ENCODE measurements around the gene OPHN1. TPM values are rescaled to one million over a fixed set of nuclear protein-coding genes. Genes with fewer than 3 reads are reported as not detected.
"Not testable (repeated sequence)": the region's sequence is repeated elsewhere in the genome, so short reads cannot be mapped to it uniquely, and the experiment has no call there.

Gene OPHN1
- total RNA-seq, 1 donor from 2014 or later: 4.7 TPM

DNA sequence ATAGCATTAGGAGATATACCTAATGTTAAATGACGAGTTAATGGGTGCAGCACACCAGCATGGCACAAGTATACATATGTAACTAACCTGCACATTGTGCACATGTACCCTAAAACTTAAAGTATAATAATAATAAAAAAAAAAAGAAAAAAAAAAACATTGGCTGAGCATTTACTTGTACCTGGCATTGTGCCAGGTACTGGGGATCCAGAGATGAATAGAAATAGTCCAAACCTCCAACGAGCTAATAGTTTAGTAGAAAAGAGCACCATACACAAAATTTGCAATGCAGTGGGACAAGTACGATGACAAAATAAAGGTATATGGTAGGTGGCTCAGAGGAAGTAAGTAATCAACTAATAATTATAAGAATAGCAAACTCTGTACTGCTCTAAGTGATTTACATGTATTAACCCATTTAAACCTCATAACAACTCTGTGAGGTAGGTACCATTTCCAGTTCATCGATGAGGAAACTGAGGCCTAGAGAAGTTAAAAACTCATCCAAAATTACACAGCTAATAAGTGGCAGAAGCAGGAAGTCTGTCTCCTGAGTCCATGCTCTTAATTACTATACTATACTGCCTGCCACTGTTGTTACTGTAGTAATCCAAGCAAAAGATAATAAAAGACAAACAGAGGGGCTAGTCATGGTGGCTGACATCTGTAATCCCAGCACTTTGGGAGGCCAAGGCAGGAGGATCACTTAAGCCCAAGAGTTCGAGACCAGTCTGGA, 319.3 kb downstream of the OPHN1 start:
- intact Hi-C loops (cut with DNase I): no loop called here
- no peak for DNase-seq (ENCODE audit: low spot score)

- intact Hi-C loops (cut with DNase I): no loop called here
- DNase-seq (ENCODE audit: low spot score): no peak
These were observed 321.0 kb downstream of the OPHN1 start for GRCh38 chrX:68112321-68112720.

DNA sequence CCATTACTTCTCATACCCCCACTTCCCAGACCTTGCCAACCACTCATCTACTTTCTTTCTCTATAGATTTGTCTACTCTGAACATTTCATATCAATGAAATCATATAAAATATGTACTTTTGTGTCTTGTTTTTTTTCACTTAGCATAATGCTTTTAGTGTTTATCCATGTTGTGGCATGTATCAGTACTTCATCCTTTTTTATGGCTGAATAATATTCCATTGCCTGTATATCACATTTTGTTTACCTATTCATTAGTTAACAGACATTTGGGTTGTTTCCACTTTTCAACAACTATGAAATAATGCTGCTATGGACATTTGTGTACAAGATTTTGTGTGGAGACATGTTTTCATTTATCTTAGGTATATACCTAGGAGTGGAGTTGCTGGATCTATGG, 324.1 kb downstream of the OPHN1 start:
- no peak for DNase-seq (ENCODE audit: low spot score)
- intact Hi-C loops (cut with DNase I): no loop called here

- intact Hi-C loops (cut with DNase I): no loop called here
- DNase-seq (ENCODE audit: low spot score): no peak
These were observed 334.9 kb downstream of the OPHN1 start for GRCh38 chrX:68098431-68098830.

- intact Hi-C loops (cut with DNase I): no loop called here
- DNase-seq (ENCODE audit: low spot score): no peak
These were observed 343.0 kb downstream of the OPHN1 start for GRCh38 chrX:68090266-68090665.

DNA sequence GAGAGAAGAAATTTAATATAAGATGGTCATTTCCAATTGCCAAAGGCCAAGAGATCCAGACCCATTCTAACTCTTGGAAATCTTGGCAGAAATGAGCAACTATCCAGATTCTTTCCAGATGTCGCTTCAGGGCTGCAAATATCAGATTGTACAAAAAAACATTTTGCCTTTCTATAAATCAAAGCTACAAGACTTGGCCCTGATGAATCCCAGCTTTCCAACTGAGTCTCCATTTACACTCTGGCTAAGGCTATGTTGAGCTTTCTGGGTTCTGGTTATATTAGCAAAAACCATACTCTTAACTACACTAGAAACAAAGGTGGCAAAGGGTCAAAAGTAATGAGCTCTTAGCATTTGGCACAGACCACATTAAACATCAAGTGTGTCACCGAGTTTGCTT, 345.8 kb downstream of the OPHN1 start:
- intact Hi-C loops (cut with DNase I): no loop called here
- no peak for DNase-seq (ENCODE audit: low spot score)

- no peak for DNase-seq (ENCODE audit: low spot score)
These were observed 346.6 kb downstream of the OPHN1 start for GRCh38 chrX:68086709-68087108.

GRCh38 chrX:68084765-68085164, 348.5 kb downstream of the OPHN1 start:
- intact Hi-C loops (cut with DNase I): no loop called here
- no peak for DNase-seq (ENCODE audit: low spot score)

More at GRCh38 chrX:68086709-68087108, 346.6 kb downstream of the OPHN1 start:
- intact Hi-C loops (cut with DNase I): no loop called here

- DNase-seq (ENCODE audit: low spot score): no peak
- intact Hi-C loops (cut with DNase I): no loop called here
These were observed 349.8 kb downstream of the OPHN1 start for GRCh38 chrX:68083510-68083909.

GRCh38 chrX:68079961-68080360, 353.3 kb downstream of the OPHN1 start:
- no peak for DNase-seq (ENCODE audit: low spot score)
- intact Hi-C loops (cut with DNase I): no loop called here

DNA sequence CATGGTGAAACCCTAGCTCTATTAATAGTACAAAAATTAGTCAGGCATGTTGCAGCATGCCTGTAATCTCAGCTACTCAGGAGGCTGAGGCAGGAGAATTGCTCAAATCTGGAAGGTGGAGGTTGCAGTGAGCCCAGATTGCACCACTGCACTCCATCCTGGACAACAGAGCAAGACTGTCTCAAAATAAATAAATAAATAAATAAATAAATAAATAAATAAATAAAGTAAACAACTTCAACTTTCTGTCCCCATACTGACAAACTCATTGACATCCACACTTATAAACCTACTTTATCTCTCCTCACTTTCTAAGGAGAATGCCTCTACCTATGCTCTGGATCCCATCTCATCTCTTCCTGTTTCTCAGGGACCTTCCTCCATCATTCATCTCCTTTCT, 354.5 kb downstream of the OPHN1 start:
- intact Hi-C loops (cut with DNase I); DNase-seq (ENCODE audit: low spot score): not testable (repeated sequence)

GRCh38 chrX:68077378-68077777, 355.9 kb downstream of the OPHN1 start:
- intact Hi-C loops (cut with DNase I): no loop called here
- DNase-seq (ENCODE audit: low spot score): no peak

GRCh38 chrX:68072041-68072440, 361.3 kb downstream of the OPHN1 start:
- intact Hi-C loops (cut with DNase I): no loop called here
- no peak for DNase-seq (ENCODE audit: low spot score)

DNA sequence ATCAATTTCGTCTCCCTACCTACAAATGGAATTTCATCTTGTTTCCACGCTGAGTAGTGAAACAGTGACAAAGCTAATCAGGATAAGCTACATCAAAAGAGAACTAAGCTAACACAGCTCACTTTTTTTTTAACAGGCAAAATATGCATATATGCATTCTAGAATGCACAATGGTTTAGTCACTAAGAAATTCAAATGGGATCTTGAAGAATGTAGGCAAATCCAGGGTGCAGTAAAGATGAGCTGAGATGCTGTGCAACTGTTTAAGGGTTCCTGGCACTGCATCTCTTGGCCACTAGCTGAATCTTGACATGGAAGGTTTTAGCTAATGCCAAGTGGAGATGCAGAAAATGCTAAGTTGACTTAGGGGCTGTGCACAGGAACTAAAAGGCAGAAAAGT, 363.2 kb downstream of the OPHN1 start:
- DNase-seq (ENCODE audit: low spot score); intact Hi-C loops (cut with DNase I): not testable (repeated sequence)

GRCh38 chrX:68061206-68061535, 372.1 kb downstream of the OPHN1 start:
- no peak for DNase-seq (ENCODE audit: low spot score)
- intact Hi-C loops (cut with DNase I): no loop called here

DNA sequence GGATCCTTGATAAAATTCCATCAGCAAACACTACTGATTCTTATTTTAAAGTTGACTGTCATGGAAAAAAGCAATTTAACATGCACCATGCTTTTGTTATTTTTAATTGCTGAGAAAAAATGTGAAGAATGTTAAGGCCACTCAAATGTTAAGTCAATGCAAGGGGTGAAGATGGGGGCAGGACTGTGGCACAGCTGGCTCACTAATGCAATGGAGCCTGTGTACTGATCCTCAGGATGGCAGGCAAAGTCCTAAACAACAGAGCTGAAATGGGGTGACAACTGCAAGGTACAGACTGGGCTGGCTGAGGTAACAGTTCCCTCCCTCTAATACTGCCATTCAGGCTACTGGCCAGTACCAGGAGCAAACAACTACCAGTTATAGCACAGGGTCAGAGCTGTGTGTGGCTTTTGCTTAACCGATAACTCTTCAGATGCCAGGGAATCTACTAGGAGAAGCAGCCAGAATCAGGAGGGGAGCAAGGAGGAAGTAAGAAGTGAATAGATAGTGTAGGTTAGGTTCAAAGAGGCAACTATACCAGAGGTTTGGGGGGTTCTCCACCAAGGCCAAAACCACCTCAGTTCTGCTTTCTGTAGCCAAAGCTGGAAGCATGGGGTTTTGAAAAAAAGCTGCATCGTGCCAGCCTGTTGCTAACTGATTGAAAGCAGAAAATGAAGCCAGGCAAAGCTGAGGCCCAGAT, 372.6 kb downstream of the OPHN1 start:
- DNase-seq (ENCODE audit: low spot score): no peak
- intact Hi-C loops (cut with DNase I): no loop called here

DNA sequence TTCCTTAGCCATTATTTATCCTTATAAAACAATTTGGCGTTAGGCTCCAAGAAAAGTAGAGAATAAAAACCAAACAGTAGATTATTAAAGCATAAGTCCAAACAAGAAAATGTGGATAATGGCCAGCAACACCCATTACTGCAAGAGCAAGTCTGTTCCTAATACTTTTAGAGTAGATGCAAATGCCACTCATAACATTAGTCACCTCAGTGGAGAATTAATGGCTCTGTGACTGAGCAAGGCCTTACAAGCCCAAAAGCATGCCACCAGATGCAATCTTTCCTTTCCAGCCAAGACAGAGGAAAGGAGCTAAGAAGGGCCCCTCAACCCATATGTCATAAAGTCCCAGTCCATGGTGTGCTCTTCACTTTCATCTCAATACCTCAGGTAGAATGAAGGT, 373.8 kb downstream of the OPHN1 start:
- DNase-seq (ENCODE audit: low spot score): no peak
- intact Hi-C loops (cut with DNase I): no loop called here

DNA sequence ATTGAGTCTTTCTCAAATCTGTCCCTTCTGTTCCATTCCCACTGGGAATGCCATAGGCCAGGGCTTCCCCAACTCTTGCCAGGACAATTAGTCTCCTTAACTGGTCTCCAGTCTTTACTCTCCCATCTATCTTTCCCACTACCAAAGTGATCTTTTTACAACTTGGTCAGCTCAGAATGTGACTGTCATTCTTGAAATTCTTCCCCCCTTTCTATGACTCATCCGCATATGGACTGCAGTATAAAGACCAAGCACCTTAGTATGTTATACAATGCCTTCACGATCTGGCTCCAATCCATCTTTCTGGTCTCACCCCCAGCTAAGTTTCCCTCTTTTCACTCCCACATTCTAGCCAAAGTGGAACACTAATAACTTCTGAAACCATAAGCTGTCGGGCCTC, 383.8 kb downstream of the OPHN1 start:
- intact Hi-C loops (cut with DNase I): no loop called here
- no peak for DNase-seq (ENCODE audit: low spot score)

DNA sequence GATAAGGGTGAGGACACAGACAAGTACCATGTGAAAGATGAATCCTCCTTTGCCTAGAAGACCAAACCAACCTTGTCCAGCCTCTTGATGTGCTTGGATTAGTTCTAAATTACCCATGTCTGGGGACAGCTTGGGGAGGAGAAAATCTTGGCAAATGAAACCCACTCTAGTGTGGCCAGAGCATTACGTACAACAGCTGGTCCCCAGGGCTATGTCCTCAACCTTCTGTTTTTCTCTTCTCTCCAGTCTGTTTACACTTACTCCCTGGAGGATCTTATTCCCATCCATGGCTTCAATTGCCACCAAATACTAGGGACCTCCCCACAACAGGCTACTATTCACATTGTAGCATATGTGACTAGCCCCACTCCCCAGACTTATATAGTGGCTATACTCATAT, 384.5 kb downstream of the OPHN1 start:
- intact Hi-C loops (cut with DNase I): no loop called here
- no peak for DNase-seq (ENCODE audit: low spot score)

DNA sequence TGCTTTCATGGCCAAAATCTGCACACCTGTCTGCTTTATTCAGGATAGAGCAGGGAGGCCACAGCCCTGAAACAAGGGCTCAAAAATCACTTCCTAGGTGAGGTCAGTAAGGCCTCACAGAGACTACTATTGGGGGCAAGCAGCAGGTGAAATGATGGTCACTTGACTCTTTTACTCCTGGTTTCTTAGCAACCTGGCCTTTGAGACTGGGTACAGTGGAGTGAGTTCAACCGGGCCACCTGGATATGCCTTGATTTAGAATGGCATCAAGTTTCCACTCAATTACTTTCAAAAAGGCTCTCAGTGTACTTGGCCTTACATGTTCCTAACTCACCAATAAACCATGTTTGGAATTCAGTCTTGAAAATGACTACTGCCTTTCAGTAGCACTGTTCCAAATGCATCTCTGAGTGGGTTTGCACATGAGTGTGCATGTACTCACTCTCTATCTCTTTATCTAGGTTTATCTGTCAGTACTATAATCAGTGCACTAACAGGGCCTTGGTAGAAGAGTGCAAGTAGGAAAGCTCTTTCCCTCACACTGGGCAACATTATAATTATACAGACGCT, 388.2 kb downstream of the OPHN1 start:
- DNase-seq (ENCODE audit: low spot score): no peak
- intact Hi-C loops (cut with DNase I): no loop called here

Data from cardiac septum (tissue), 1 donor.